Measurements from ENCODE around the gene CTNNA2.

Gene CTNNA2

DNA sequence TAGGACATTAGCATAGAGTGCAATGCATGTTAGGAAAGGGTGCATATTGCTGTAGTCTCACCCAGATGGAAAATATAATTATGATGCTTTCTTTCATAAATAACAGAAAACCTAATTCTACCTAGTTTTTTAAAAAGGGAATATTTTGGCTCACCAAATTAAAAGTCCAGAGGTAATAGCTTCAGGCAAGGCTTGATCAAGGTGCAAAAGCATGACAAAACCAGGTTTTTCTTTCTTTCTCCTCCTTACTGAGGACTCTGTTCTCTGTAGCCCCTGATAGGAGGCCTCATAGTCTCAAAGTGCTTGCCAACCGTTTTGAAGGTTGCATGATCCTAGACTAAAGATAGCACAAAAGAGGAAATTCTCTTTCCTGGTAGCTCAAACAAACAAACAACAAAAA lies 349.9 kb downstream of the CTNNA2 start:
- DNase-seq, result no peak

DNA sequence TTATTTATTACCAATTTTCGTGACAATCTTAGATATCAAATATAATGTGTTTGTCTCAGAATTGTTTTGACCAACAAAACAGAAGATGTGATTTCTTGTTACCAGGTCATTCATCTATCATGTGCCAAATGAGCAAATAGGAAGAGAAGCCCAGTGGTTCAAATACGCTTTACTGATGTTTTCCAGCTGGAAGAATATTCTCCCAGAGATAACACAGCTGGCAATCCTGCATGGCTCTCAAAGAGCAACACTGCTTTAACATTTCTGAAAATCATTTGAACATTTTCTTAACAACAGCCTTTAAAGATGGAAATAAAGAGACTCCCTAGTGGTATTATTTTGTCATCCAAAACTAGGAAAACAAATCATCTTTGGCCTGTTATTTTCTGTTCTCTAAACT lies 359.8 kb downstream of the CTNNA2 start:
- DNase-seq, result no peak

DNA sequence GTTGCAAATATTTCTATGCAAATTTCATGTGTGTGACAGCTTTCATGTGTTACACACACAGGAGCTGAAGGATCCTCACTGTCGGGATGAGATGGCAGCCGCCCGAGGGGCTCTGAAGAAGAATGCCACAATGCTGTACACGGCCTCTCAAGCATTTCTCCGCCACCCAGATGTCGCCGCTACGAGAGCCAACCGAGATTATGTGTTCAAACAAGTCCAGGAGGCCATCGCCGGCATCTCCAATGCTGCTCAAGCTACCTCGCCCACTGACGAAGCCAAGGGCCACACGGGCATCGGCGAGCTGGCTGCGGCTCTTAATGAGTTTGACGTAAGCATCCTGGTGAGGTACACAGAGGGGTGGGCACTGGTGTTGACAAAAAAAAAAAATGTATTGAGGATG lies 361.2 kb downstream of the CTNNA2 start:
- no peak for DNase-seq

DNA sequence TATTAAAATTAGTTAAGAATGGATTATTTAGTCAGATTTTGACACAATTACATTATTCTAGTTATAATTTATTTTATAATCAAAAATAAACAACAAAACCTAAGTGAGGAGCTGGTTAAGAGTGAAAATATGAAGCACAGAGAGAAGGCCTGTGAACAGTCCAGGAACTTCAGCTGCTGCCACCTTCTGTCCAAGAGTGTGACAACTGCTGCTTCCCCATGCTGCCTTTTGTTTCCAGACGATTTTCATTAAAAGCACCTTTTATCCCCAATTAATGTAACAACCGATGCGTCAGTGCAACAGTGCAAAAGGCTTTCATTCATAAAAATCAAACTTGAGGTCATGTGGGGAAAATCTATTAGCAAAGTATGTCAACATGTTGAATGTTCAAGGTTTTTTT lies 363.6 kb downstream of the CTNNA2 start:
- DNase-seq, result peak; percentile 4

DNA sequence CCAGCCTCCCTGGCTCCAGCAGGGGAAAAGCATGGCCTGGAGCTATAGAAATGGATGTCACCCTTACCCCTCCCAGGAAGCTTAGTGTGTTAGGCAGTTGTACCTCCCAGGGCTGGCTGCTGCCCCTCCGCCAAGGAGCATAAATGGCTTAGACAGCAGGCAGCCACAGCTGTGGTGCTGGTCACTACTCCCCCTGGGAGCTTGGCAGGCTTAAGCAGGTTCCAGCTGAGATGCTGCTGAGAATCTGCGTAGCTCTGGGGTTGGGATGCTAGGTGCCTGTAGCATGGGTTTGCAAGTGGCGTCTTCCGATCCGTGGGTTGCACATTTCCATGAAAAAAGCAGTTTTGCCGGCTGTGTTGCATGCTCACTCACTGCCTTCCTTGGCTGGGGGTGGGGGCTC lies 369.7 kb downstream of the CTNNA2 start:
- no peak for DNase-seq

DNA sequence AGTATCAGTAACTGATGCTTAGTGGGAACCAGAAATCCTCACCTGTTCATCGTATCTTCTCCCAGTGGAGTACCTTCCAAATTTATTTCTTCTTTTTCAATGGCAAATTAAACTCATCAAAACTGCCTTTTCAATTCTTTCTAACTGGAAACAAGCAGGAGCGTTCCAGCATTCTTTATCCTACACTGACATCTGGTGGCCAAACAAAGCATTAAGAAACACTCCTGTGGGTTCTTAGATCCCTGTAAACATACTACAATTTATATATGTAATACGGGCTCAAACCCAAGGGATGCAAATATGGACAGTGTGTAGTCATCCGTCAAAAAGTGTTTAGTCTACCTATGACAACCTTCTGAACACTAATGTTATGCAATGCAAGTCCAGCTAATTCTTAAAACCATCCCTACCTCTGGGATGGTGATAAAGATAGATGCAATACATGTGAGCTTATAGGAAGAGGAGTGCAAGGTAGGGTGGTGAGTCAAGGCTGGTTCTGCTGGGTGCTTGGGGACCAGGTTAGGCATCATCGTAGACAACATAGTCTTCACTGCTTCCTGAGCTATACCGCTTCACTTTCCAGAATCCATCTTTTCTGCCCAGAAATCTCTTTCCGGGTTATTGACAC lies 375.0 kb downstream of the CTNNA2 start:
- peak; percentile 45 for DNase-seq

DNA sequence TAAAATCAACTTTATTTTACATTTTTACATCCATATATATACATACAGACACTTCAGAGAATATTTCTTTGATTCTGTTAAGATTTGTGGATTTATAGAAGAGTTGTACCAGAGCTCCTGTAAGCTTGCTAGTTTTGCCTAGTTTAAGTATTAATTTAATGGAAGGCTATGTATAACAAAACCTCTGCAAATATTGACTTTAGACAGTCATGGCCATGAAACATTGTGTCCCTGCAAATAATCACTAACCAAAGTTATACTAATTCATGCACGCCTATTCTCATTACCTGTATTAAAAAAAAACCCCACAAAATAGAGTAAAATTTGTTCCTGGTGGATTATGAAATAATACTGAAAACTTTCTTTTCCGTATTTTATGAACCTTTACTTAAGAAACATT lies 379.3 kb downstream of the CTNNA2 start:
- no peak for DNase-seq

DNA sequence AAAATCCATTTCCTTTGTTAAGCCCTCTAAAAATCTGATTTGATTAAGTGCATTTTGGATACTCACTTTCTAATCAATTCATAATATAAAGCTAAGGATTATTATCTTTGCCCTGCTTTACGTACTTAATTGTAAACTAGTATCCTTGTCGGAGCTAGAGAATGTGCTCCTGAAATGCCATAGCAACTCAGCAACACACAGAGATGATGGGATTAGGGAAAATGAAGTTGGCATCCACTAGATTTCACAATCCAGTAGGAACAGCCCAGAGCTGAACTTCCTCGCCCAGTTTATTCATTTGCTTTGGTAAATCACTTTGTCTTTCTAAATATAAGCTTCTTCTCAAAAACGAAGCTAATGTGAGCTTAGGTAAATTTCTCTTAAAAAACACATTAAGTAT lies 386.3 kb downstream of the CTNNA2 start:
- no peak for DNase-seq

DNA sequence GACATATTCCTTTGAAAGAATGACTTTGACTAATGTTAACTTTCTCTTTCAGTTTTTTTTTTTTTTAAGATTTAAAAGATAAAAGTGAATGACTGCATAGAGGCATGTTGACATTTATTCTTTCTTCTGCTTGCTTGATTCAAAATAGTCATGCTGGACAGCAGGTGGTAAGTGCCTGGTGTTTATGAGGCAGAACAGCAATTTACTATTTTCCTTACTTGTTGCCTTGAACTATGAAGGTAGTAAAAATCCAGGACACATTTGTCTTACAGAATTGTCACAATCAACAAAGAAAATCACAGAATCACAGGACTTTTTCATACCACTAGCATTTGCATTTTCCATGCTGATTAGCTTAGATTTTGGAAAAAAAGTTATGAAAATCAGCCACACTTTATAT lies 388.3 kb downstream of the CTNNA2 start:
- no peak for DNase-seq

DNA sequence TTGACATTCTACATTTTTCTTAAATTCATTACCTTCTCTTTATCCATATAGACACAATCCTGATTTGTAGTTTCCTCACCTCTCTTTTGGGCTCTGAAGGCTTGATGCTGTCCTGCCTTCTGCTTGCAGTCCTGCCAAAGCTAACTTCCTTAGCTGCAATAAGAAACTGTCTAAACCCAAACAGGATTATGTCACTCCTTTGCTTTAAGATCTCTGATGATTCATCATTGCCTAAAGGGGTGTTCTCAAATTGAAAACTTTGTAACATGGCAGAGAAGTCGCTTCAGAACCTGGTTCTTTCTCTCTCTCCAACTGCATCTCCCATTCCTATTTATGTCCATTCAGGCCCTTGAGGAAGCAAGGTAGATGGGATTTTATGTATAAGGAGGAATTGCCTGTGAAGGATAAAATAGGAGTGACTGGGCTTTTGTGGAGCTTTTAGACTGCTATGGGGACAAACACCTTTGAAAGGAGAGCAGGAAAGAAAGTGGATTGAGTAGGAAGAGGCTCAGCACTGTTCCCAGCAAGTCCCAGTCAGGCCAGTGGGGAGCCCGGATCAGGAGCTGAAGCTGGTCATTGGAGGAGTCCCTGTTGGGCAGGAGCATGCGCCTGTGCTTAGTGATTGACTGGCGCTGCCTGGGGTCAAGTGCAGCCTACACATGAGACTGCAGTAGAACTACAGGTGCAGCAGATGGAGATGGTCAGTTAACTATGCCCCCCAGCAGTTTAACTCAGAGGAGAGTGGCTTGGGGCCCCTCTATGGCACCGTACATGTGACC lies 390.6 kb downstream of the CTNNA2 start:
- DNase-seq, result no peak

DNA sequence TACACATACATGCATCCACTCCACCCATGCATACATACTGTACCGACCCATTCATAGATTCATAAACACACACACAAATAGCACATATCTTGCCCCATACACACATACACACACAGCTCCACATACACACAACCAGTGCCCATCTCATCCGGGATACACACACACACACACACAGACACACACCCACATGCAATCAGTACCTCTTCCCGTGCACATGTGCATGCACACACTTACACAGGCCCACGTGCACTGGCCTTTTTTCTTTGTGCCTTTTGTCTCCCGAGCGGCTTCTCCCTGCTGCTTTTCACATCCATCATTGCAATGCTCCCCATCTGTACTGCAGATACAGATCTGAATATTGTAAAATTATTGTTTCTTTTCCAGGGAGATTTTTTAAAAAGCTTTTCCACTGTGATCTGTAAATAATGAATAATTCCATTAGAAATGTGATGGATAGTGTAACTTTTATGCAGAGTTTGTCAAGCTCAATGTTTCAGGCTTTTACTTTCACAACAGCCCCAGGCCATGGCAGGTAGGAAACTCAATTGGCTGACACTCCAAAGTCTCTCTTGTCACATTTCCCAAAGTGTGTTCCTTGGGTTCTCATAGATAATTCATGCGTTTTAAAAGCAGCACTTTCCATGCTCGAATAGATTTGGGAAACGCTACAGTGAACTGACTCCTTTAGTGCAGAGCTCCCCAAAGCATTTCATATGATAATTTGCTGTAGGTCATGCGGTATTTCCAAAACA lies 393.5 kb downstream of the CTNNA2 start:
- no peak for DNase-seq

DNA sequence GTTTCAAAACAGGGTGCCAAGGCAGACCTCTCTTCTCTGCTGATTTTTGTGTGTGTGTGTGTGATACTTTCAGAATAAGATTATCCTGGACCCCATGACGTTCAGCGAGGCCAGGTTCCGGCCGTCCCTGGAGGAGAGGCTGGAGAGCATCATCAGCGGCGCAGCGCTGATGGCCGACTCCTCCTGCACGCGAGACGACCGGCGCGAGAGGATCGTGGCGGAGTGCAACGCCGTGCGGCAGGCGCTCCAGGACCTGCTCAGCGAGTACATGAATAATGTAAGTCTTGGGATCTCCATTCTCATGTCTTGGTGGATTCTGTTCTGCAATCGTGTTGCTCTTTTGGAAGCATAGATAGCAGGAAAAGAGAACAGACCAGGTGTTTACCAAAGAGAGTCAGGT lies 396.7 kb downstream of the CTNNA2 start:
- no peak for DNase-seq

DNA sequence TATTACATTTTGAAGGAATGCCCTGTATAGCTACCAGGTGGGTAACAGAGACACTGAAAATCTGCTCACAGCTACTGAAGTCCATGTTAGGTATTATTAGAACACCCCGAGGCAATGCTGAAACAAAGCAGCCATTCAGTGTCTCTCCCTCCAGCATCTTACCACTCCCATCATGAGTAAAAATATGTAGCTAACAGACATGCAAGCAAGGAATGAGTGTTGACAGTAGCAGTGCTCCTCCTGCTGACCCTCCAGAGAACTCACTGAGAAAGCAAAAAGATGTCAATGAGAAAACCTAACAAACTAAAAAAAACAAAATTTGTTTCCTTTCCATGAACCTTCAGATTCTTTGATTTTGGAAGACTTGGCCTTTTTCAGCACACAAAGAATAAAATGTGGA lies 397.8 kb downstream of the CTNNA2 start:
- no peak for DNase-seq

DNA sequence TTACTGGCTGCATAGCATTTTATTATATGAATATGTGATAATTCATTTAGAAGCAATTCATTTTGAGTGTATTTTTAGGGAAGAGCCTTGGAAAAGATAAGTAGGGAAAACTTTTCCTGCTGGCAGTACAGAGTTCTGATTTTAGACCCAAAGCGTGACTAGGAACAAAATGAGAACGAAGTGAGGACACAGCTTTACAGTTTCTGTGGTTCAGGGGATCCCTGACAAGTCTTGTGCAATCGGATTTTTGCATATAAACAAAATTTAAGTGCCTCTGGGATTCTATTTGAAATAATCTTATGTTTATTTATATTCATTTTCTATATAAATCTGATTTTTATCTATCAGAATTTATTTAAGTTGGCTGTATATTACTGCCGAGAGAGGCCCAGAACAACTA lies 402.6 kb downstream of the CTNNA2 start:
- DNase-seq, result no peak

DNA sequence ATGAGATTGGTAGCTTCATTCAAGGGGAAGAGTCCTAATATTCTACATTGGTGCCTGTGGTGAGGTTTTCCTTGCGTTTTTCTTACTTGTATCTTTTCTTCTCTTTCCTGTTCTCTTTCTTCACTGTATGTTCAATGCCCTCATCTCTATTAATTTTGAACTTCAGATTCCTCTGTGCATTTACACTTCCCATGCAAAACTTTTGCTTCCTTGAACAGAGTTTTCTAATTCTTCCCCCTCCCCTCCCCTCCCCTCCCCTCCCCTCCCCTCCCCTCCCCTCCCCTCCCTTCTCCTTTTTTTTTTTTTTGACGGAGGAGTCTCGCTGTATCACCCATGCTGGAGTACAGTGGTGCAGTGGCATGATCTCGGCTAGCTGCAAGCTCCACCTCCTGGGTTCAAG lies 403.4 kb downstream of the CTNNA2 start:
- no peak for DNase-seq

DNA sequence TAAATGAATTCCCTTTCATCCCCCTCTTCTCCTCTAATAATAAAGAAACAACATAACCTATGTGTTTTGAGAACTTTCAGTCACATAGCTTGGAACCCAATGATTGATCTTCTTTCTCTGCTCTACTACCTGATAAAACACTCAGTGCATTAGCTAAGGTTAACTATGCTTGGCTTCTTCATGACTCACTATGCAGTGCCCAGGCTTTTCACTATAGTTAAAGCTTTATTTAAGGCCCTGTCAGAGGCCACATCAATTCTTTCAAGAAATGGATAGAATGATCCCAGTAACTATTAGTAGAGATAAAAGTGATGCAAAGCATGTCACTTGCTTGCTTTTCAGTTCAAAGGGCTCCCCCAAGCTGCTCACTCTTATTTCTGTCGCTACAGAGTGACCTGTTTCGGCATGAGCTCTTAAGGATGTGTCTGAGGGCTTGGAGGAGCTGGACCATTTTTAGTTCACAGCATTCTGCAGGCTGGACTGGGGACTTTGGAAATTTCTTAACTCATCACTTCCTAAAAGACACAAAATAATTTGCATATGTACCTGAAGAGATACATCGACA lies 407.7 kb downstream of the CTNNA2 start:
- no peak for DNase-seq

DNA sequence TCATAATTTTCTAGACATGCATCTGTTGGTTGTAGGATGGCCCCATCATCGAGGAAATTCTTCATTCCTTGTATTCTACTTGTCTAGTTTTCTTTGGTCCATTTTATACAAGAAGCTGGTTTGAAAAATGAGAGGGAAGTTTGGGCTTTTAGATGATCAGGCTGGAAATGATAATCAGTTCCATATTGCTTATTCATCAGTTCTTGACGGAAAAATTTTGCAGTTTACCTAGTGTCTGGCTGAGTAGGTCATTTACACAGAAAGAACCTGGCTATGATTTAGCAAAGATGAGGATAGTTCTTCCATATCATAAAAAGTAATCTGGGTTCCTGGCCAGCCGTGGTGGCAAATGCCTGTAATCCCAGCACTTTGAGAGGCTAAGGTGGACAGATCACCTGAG lies 416.8 kb downstream of the CTNNA2 start:
- no peak for DNase-seq

DNA sequence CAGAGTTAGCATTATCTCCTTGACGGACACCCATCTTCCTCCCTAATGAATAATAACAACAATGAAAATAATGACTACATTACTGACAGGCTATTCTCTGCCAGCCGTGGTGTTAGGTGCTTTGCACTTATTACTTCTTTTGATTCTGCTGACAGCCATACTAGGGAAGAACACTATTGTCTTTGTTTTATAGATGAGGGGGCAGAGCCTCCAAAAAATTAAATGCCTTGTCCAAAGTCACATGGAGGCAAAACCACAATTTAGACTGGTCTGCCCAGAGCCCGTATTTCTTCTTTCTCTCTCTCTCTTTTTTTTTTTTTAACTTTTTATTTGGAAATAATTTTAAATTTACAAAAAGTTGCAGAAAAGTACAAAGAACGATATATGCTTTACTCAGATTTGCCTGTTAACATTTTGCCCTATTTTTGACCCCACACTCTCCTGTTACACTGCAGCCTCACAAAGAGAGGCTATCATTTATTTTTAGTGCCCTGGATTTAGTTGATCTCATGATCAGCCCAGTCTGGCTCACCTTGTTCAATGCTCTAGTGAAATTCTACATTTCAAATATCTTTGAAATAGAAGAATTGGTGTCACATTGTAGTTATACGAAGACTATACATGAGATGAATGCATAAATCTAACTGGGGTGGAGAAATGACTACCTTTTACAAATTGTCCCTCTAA lies 422.3 kb downstream of the CTNNA2 start:
- DNase-seq, result no peak

DNA sequence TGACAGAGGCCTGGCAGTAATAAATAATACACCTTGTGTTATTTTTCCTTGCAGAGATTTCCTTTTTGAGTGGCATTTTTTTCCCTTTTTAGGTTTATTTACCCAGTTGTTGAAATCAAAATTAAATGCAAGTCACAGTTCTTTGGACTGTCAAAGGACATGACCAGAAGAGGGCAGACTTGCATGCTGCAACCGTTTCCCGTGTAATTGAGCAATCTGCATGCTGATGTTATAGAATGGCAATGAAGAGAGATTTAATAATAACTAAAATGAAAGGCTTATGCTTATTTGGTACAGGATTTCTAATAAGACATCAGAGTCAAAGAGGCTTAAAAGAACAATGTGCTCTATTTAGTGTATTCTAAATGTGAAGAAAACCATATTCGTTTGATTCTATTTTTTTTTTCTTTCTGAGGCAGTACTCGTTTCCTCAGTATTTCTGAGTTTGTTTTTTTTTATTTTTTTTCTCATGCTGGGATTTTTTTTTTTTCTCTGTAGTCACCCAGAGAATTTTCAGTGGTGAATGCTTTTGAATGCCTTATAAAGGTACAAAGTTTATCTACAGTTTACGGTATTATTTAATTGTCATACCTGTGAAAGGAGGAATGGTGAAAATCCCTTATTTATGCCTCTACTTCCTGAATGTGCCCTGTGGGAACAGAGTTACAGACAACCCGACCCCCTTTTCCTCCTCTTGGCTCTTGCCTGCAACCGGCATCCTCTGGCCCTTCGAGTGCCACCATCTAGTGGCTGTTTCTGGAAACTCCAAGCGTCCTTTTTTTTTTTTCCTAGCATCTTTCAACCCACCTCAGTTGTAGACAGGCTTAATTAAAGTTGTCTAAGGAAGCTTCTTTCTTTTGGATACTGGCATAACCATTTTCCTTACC lies 423.2 kb downstream of the CTNNA2 start:
- peak; percentile 7 for DNase-seq

DNA sequence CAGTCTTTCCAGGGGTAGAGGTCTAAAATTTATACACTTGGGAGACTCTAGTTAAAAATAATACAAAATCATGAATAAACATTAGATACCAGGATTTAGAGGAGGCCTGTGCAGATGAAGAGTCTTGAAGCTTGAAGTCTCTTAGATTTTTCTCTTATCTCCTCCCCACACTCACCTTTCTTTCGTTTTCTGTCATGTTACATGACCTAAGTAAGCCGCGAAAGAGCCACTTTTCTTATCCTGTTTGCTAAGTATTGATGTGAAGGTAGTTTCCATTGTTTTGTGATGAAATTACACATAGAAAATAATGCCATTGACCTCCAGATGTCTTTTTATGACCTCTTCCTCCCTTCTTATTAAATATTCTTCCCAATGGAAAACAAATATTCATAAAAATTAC lies 423.9 kb downstream of the CTNNA2 start:
- no peak for DNase-seq

DNA sequence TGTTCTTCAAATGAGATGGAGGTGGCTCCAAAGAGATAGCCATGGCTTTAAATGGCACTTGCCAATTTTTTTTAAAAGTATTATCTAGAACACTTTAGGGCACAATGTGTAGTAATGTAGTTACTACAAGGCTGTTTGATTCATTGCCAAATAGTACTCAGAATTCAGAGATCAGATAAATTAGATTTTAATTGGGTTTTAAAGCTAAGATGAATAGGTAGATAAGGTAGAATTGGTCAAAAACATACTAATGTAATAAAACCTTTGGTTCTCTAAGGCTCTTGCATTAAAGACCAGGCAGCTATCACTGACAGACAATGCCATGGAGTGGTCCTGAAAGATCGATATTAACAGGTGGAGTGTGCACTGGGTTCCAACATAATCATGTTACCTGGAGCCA lies 425.8 kb downstream of the CTNNA2 start:
- DNase-seq, result no peak

DNA sequence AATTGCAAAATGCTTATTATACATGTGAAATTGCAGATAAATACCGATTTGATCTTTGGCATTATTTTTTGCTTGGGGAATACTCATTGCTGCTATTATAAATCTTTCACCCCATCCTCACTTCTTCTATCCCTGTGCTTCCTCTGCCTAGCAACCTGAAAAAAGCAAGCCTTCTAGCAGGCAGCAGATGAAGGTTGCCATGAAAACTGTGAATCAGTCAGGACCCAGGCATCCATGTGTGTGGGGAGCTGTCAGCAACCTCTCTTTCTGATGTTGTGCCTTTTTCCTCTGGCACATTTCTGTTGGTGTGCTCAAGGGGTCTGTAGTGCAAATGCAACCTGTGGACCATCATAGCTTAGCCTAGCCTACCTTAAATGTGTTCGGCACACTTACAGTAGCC lies 427.5 kb downstream of the CTNNA2 start:
- no peak for DNase-seq

Data from NCI-H146 (cell line).